HUES48 (cell line): ENCODE measurements around the gene GREB1.
A peak's percentile ranks its signal among the peaks of the same experiment; 100 is the strongest.

ENCODE experiments used
- H3K27ac ChIP-seq: one replicate; pipeline ENCODE4 v1.7.0; 2013; ENCODE audit warnings: low read depth, low read length, inconsistent platforms
- H3K27me3 ChIP-seq: 2 replicates; pipeline ENCODE4 v1.6.1; 2013; ENCODE audit warnings: mild to moderate bottlenecking, low read length; ENCODE audit not compliant: control insufficient read depth, insufficient read depth
- H3K36me3 ChIP-seq: 2 replicates; pipeline ENCODE4 v1.6.1; 2013; ENCODE audit warnings: low read length; ENCODE audit not compliant: control insufficient read depth, insufficient read depth
- H3K4me1 ChIP-seq: 2 replicates; pipeline ENCODE4 v1.6.1; 2013; ENCODE audit warnings: mild to moderate bottlenecking, low read length; ENCODE audit not compliant: control insufficient read depth, insufficient read depth
- H3K4me3 ChIP-seq: 2 replicates; pipeline ENCODE4 v1.5.1; 2013; ENCODE audit warnings: mild to moderate bottlenecking, low read depth, low read length
- H3K9ac ChIP-seq: 2 replicates; pipeline ENCODE4 v1.6.1; 2013; ENCODE audit warnings: mild to moderate bottlenecking, low read depth, low read length, moderate library complexity
- H3K9me3 ChIP-seq: 2 replicates; pipeline ENCODE4 v1.6.1; 2013; ENCODE audit warnings: low read length; ENCODE audit not compliant: control insufficient read depth, insufficient read depth

GREB1 gene

GRCh38 chr2:11533278-11534070 lies at the start of gene GREB1:
Gene GREB1, plus strand, starts transcription at chr2:11534045. Its CDS starts 22,570 bp downstream, at chr2:11556615.
- no peak within 1 kb of the TSS for H3K9ac ChIP-seq
- H3K27ac ChIP-seq: no peak within 1 kb of the TSS
- no peaks in the 10 kb centered on the region for H3K27me3 ChIP-seq
- no peaks in the 10 kb centered on the region for H3K9me3 ChIP-seq
- H3K4me1 ChIP-seq: peaks cover 4% of the 10 kb centered on the region; the same call in 1 of the 2 replicates
- no peak within 1 kb of the TSS for H3K4me3 ChIP-seq
- no peaks in the 10 kb centered on the region for H3K36me3 ChIP-seq

GRCh38 chr2:11488809-11489208 lies 45.0 kb upstream of the GREB1 start:
- Histone ChIP-seq H3K27ac (no peak overlapping the region), H3K9me3 (no peaks in the 10 kb centered on the region), H3K4me3 (no peak overlapping the region), H3K9ac (no peak overlapping the region), H3K27me3 (no peaks in the 10 kb centered on the region), H3K36me3 (no peaks in the 10 kb centered on the region), H3K4me1 (no peaks in the 10 kb centered on the region)

GRCh38 chr2:11490194-11490593 lies 43.7 kb upstream of the GREB1 start:
- Histone ChIP-seq H3K27me3 (no peaks in the 10 kb centered on the region), H3K9ac (no peak overlapping the region), H3K9me3 (no peaks in the 10 kb centered on the region), H3K36me3 (no peaks in the 10 kb centered on the region), H3K27ac (no peak overlapping the region), H3K4me1 (no peaks in the 10 kb centered on the region), H3K4me3 (no peak overlapping the region)

- H3K9me3 ChIP-seq: no peaks in the 10 kb centered on the region
- H3K4me3 ChIP-seq: no peak overlapping the region
- no peaks in the 10 kb centered on the region for H3K36me3 ChIP-seq
- H3K9ac ChIP-seq: no peak overlapping the region
- H3K27ac ChIP-seq: no peak overlapping the region
- no peaks in the 10 kb centered on the region for H3K27me3 ChIP-seq
- 0 out of 2 replicates have a peak, but pooled peaks cover 6% of the 10 kb centered on the region for H3K4me1 ChIP-seq
Measured at GRCh38 chr2:11491348-11491933, 42.4 kb upstream of the GREB1 start.

- Histone ChIP-seq H3K4me3 (no peak overlapping the region), H3K9ac (no peak overlapping the region), H3K36me3 (no peaks in the 10 kb centered on the region), H3K9me3 (no peaks in the 10 kb centered on the region), H3K27ac (no peak overlapping the region), H3K27me3 (no peaks in the 10 kb centered on the region), H3K4me1 (0 out of 2 replicates have a peak, but pooled peaks cover 6% of the 10 kb centered on the region)
Measured at GRCh38 chr2:11492244-11492643, 41.6 kb upstream of the GREB1 start.

- no peaks in the 10 kb centered on the region for H3K9me3 ChIP-seq
- H3K36me3 ChIP-seq: no peaks in the 10 kb centered on the region
- 0 out of 2 replicates have a peak, but pooled peaks cover 6% of the 10 kb centered on the region for H3K4me1 ChIP-seq
- H3K4me3 ChIP-seq: no peak overlapping the region
- H3K27ac ChIP-seq: no peak overlapping the region
- H3K27me3 ChIP-seq: no peaks in the 10 kb centered on the region
- no peak overlapping the region for H3K9ac ChIP-seq
Measured at GRCh38 chr2:11492720-11493119, 41.1 kb upstream of the GREB1 start.

GRCh38 chr2:11493282-11493681 lies 40.6 kb upstream of the GREB1 start:
- Histone ChIP-seq H3K4me1 (0 out of 2 replicates have a peak, but pooled peaks cover 6% of the 10 kb centered on the region), H3K27ac (no peak overlapping the region), H3K9ac (no peak overlapping the region), H3K4me3 (no peak overlapping the region), H3K9me3 (no peaks in the 10 kb centered on the region), H3K27me3 (no peaks in the 10 kb centered on the region), H3K36me3 (no peaks in the 10 kb centered on the region)

GRCh38 chr2:11494310-11494709 lies 39.5 kb upstream of the GREB1 start:
- H3K4me3 ChIP-seq: no peak overlapping the region
- peaks cover 15% of the 10 kb centered on the region; the same call in 1 of the 2 replicates for H3K4me1 ChIP-seq

GRCh38 chr2:11495844-11496681 lies 37.8 kb upstream of the GREB1 start:
- Histone ChIP-seq H3K27me3 (no peaks in the 10 kb centered on the region), H3K36me3 (no peaks in the 10 kb centered on the region), H3K4me1 (peaks cover 23% of the 10 kb centered on the region; the same call in 1 of the 2 replicates), H3K4me3 (no peak overlapping the region), H3K9ac (no peak overlapping the region), H3K9me3 (no peaks in the 10 kb centered on the region), H3K27ac (peak overlapping the region; percentile 88)

More at GRCh38 chr2:11494310-11494709, 39.5 kb upstream of the GREB1 start:
- Histone ChIP-seq H3K9ac (no peak overlapping the region), H3K36me3 (no peaks in the 10 kb centered on the region), H3K9me3 (no peaks in the 10 kb centered on the region), H3K27me3 (no peaks in the 10 kb centered on the region), H3K27ac (no peak overlapping the region)

GRCh38 chr2:11498543-11499034 lies 35.3 kb upstream of the GREB1 start:
- Histone ChIP-seq H3K9me3 (no peaks in the 10 kb centered on the region), H3K9ac (no peak overlapping the region), H3K36me3 (no peaks in the 10 kb centered on the region), H3K27me3 (no peaks in the 10 kb centered on the region), H3K4me3 (no peak overlapping the region), H3K27ac (peak overlapping the region; percentile 83), H3K4me1 (peaks cover 23% of the 10 kb centered on the region; the same call in 1 of the 2 replicates)
